IPS-NIHi7 (cell line): ENCODE measurements around the gene IREB2.
"Not testable (repeated sequence)": the region's sequence is repeated elsewhere in the genome, so short reads cannot be mapped to it uniquely, and the experiment has no call there.

Experiments
- DNase-seq: peaks from one replicate; pipeline ENCODE4 v3.0.0; 2012; ENCODE audit warnings: mixed read lengths; ENCODE audit errors: extremely low spot score

Gene IREB2

DNA sequence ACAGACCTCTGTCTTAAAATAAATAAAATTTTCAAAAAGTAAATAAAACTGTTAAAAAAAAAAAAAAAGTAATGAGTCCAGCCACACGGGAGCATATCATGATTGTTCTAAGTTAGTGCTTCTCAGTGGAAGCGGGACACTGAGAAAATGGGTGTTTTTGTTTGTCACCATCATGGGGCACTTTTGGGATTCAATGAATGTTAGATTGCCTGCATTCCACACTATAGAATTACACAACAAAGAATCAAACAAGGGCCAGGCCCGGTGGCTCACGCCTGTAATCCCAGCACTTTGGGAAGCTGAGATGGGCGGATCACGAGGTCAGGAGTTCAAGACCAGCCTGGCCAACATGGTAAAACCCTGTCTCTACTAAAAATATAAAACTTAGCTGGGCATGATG, 3.3 kb upstream of the IREB2 start:
- DNase-seq: not testable (repeated sequence)

DNA sequence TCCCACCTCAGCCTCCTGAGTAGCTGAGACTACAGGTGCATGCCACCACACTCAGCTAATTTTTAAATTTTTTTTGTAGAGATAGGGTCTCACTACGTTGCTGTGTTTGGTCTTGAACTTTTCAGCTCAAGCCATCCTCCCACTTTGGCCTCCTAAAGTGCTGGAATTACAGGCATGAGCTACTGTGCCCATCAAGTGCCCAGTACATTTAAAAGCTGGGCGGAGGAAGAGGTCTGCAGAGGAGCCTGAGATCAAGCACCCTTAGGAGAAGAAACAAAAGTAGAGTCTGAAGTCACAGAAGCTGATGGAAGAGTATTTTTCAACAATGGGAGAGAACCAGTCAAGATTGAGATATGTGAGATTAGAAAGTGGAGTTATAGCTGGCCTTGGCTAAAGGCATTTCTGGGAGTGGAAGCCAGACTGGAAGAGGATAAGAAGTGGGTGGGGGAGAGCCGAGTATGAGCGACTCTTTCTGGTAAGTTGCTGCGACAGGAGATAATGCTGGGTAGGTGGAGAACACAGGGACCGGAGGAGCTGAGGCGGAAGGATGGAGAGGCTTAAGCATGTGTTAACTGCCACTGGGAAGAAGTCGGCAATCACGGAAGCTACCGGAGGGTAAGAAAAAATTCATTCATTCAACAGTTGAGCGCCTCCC, 782 bp upstream of the IREB2 start:
- peak; percentile 54 for DNase-seq

DNA sequence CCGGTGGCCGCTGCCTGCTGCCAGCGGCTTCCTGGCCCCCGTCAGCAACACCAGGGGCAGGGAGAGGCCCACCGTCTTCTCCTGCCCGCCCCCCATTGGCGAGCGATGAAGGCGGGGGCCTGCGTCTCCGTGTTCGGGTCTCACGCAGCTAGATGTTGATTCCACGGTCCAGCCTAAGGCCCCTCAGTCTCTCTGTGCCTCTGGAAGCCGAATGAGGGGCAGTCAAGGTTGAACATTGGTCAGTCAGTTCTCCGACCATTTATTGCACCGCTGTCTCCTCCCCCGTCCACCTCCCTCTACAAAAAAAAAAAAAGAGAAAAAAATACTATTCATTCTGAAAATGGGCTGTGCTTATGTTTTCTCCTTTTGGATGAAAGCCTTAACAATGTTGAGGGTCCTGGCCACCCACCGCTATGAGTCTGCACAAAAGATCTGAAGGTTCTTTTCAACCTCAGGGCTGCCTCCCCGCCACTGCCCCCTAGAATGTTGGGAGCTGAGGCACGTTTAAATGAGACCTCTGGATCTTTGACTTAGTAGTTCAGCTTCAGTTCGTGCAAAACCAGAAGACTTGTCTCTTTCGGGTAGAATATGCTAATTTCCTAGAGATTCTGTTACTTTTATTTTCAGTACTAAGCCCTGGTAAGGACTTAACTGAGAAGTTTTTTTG, 736 bp downstream of the IREB2 start:
- DNase-seq: peak; percentile 44

DNA sequence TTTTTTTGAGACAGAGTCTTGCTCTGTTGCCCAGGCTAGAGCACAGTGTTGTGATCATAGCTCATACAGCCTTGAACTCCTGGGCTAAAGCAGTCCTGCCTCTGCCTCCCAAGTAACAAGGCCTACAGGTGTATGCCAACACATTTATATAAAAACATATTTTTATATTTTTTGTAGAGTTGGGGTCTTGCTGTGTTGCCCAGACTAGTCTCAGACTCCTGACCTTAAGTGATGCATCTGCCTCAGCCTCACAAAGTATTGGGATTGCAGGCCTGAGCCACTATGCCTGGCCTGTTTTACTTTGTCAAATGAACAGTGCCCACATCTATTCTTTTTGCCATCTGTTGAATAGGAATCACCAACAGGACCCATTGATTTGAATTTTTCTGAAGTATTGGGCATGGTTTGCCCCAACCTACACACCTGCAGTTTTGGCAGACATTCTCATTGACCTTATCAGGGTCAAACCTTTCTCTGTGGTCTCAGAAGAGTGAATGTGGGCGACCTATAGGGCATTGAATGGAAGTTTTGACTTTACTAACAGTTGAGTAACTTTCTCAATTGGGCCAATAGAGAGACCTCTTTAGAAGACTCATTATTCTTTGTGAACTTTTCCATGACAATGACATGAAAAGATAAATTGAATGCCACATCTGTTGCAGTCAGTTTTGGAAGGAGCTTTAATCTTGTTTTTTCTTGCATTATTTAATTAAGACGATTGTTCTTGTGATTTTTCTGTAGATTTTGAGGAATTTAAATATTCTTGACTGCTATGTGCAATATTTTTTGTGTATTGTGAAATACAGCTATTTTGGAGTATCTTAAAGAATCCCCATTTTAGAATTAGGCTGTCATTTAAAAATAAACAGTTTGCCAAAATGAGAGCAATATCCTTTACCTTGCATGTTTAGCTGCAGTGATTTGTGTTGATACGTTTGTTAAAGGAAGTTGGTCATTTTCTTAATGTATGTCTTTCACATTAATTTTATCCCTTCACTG, 2.7 kb downstream of the IREB2 start:
- DNase-seq: no peak

DNA sequence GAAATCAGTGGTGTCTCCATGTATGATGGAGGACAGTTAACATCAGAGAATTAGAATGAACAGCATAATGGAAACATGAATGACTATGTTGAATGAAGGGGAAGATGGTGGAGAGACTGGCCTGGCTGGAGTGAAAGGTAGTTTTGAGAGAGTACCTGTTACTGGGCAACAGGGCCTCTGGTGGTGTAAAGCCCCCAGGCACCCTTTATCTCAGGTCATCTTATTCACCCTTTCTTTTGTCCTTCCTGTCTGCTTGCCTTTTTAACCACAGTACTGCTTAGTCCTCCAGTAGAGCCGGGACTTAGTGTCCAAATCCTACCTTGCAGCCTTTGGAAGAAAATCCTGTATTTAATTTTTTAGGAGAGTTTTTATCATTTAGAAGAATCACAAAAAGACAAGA, 6.2 kb downstream of the IREB2 start:
- no peak for DNase-seq

DNA sequence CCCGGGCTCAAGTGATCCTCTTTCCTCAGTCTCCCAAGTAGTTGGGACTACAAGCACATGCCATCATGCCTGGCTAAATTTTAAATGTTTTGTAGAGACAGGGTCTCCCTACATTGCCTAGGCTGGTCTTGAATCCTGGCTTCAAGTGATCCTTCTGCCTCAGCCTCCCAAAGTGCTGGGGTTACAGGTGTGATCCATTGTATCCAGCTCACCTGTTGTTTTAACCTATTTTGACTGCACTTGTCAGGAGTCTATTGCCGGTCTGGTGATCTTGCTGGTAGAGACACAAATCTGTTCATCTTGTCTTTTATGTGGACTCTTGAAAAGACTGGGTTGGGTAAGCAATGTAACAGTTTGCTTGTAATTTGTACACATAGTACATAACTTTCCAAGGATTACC, 7.9 kb downstream of the IREB2 start:
- DNase-seq: no peak

DNA sequence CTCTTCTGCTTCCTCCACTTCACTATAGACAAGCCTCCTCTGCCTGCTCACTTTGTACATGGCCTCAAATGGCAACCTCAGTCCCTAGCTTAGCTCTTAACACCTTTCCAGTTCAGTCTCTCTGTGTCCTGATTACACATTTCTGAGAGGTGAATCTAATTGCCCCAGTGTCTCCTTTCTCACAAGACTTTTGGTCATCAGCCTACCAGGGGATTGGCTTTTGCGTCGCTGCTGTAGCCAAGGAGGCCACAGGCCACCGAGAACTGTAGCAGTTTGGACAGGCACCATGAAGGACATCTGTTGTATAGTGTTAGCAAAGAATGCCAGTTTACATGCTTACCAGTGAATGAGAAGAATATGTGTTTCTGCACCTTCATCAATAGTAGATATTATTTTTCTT, 8.5 kb downstream of the IREB2 start:
- no peak for DNase-seq

DNA sequence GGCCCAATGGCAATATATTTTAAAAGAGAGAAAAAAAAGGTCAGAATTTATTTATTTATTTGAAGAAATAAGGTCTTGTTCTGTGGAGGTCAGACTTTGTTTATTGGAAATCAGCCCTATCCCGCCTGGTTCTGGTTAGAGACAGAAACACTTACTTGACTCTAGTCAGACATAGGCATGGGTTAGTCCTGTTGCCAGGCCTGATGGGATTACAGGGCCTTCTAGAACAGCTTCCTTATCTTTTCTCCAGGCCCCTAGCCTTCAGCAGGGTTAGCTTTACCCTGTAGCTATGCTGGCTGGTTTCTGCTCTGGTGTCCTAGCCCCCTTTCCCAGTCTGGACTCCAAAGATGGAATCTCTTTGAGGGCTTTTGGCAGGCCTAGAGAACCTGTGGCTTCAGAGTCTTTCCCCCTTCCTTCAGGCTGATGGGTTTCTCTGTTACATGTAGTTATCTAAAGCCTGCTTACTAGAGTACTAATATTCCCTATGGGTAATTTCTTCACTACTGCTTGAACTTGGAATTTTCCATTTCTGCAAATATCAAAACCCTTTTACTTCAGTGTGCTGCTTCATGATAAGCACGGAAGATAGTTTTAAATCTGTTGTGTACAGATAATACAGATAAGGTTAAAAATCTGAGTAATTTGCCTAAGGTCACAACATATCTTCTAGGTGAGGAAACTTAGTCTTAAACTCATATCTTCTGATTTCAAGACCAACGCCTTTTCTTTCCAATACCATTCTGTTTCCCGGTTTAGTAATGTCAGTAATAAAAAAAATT, 10.6 kb downstream of the IREB2 start:
- DNase-seq: no peak

DNA sequence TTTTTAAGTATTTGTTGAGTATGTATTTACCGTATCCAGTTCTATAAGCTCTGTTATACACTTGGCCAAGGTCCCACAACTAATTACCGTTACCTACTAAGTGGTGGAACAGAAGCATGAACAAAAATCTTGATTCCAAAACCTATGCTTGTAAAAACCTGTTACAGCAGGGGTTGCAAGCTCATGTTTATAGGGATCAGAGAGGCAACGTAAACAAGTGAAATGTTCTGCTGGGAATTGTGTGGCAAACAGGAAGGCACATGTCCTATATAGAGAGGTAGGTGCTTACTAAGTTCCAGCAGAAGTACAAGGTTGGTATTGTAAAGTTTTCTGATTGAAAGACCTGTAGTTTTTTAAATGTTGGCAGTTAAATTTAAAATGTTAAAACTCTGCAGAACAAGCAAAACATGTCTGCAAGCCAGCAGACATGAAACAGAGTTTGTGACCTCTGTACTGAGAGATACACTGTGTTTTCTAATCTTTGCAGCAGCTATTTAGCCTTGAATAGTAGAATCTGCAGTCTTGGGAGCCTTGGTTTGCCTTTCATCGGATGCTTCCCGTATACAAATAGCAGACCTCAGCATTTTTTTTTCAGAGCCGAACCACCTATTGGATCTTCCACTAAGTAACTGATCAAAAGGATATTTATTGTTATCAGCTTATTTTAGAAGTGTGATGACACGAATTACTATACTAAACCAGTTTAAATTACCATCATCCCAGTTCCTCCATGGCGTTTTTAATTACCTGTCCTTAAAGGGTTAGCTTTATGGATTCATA, 11.4 kb downstream of the IREB2 start:
- no peak for DNase-seq

DNA sequence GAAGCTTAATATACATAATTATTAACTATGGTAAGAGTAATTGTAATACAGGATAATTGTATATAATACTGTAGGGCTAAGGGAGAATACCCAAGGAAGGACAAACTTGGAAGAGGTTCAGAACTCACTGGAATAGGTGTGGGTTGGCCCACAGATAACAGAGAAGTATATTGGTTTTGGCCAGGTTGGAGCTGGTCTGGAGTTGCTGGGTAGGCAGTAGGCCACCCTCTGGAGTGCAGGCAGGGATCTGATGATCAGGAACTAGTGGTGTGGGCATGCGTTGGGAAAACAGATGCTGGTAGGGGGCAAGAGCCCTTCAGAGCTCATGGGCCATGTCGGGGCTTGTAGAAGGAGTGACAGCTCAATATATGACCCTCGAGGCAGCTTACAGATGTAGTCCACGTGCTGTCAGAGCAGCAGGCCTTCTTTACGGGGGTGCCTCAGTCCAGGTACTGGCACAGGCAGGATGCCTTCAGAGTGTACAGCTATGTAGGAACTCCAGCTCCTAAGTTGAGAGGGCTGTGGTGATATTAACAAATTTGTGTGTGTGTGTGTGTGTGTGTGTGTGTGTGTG, 12.4 kb downstream of the IREB2 start:
- no peak for DNase-seq

DNA sequence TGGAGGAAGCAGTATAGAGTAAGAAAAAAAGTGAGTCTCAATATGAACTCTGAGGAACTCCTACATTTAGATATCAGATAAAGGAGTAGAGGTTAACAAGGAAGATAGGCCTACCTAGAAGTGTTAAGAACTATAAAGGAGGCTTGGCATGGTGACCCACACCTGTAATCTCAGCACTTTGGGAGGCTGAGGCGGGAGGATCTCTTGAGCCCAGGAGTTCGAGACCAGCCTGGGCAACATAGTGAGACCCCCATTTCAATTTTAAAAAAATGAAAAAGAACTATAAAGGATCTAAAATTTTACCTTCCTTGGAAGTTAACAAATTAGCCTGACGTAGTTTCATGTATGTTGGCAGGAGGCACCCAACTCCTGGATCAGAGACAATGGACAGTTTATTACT, 14.5 kb downstream of the IREB2 start:
- no peak for DNase-seq

DNA sequence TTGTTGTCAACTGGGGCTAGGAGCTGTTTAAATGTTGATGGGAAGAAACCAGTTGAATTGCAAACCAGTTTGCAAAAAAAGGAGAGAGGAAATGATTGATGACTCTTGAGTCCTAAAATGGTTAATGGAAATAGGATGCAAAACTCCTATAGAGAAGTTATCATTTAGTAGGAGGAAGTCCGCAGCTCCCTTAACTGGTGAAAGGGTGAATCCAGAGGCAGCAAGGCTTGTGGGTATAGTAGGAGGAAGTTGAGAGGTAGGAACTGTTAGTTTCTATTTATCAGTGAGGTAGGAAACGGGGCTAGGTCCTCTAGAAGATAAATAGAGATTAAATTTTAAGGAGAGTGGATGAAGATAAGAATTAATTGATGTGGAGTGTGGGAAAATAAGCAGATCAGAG, 15.4 kb downstream of the IREB2 start:
- no peak for DNase-seq

DNA sequence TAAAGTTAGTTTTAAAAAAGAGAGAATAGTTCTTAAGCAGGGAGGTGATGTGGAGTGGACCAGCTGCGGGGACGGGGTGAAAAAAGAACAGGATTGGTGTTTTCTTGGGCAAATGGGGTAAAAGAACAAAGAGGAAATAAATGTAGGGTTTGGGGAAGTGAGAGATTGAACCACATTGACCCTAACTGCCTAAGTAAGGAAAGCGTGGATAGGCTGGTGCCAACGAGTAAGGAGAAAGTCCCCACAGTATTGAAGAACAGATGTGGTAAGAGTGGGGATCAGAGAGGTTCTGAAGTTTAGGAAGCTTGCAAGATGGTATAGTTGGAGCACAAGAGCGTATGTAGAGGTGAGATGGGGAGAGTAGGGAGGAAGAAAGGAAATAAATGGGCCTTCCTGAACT, 17.0 kb downstream of the IREB2 start:
- no peak for DNase-seq

DNA sequence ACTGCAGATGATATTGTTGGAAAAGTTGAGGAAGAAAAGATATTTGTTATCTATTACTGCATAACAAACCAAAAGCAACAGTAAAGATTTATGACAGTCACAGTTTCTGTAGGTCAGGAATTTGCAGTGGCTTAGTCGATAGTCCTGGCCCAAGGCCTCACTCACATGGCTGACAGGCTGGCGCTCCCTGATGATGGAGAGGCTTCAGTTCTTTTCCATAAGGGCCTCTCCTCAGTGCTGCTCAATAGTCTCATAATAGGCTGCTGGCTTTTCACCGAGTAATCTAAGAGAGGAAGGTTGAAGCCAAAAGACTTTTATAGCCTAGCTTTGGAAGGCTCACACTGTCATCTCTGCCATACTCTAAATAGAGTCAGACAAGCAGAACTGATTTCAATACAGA, 17.7 kb downstream of the IREB2 start:
- DNase-seq: no peak

DNA sequence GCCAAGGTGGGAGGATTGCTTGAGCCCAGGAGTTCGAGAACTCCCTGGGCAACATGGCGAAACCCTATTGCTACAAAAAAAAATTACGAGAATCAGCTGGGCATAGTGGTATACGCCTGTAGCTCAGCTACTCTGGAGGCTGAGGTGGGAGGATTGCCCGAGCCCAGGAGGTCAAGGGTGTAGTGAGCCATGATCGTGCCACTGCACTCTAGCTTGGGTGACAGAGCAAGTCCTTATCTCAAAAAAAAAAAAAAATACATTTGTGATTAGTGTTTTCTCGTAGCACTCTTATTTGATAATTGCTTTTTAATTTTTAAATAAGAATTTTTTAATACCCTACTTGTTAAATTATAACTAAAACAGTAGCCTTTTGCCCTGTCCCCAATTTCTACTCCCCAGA, 18.4 kb downstream of the IREB2 start:
- no peak for DNase-seq

DNA sequence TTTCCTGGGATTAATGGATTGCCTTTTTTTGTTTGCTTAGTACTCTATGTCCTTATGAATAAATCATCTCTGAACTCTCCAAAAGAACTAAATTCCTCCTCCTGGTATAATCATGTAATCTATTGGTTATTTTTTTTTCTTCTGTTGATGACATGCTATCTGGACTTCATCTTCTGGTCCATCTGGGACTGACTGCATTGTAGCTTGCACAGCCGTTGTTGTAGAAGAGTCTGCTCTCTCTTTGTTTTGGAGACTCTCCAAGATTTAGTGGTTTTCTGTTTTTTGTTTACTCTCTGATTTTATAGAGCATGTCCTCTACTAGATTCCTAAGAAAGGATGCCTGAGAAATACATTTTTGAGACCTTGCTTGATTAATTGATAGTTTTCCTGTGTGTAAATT, 19.1 kb downstream of the IREB2 start:
- DNase-seq: no peak

DNA sequence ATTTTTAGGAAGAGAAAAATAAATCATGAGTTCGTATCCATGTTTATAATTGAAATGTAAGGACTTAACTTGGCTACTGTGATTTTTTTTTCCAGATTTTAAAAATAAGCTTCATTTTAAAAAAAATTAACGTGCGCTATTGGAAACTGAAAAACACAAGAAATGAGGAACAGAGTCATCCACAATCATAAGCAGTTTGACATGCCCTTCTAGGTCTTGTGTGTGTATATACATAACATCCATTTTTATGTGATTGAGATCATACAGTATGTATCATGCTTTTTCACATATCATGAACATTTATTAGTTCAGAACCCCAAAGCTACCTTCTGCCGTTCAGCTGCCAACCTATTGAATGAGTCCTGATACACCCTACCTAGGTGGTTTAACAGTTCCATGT, 22.7 kb downstream of the IREB2 start:
- DNase-seq: no peak

DNA sequence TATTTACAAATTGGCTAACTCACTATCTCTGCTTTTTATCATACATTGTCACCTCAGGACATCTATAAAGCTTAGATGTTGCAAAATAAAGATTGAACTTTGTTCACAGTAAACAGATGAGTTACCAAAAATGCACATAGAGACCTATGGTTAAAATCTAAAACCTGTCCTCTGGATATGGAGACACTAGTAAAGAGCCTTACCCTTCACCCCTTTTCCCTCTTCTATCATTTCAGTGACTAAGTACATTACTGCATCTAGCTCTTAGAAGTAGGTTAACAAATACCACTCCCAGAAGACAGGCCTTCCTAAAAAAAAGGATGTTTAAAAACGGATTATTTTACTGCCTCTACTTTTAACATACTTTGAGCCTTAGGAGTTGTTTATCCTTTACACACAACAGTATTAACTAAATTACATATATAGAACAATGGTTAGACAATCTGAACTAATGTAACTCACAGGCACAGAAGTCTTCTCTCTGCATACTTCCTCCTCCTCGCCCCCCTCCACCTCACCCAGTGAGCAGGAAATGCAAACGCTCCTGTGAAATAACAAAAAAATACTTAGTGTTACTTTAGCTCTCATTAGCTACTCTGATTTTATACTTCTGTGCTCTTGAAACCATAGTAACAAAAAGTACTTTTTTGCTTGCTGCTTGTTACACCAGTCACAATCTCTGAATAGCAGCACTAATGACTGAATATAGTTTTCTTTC, 23.3 kb downstream of the IREB2 start:
- DNase-seq: peak; percentile 23

DNA sequence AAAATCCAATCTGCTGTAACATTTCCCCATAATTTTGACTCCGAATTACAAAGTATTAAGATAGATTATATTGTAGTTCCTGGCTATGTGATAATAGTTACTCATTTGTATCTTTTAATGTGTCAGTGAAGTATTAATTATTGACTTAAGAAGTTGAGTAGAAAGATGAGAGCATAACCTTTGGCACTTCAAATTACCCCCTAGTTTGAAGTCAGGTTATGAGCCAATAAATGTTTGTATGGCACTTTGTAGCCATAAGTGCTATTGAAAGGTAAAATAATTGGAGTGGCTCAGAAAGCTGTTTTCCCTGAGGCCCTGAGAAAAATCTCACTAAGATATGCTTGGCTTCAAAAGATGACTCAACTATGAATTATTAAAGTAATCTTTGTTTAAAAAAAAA, 31.0 kb downstream of the IREB2 start:
- DNase-seq: no peak

DNA sequence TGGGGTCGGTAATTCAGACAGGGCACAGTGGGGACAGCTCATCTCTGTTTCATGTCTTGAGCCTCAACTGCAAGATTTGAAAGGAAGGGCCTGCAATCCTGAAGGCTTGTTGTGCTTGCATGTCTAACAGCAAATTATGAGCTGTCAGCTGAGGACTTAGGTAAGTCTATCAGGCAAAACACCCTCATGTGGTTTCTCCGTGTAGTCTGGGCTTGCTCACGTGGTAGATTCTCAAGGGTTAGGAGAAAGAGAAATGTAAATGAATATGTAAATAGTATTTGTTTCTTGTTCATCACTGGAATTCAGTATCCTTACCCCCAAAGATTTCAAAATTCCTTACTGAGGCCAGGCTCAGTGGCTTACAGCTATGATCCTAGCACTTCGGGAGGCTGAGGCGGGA, 39.3 kb downstream of the IREB2 start:
- no peak for DNase-seq
